Naive thymus-derived CD8-positive, alpha-beta T cell (primary cell): Measurements from ENCODE around the gene ARFIP1. TPM values are rescaled to one million over a fixed set of nuclear protein-coding genes. Genes with fewer than 3 reads are reported as not detected.

ENCODE experiments used
- ATAC-seq, 2 donors: fragments of 150-1000 bp; cut with Tn5 transposase in 1 of 2; sonication (Bioruptor Pico), chemical (Tn5 transposase) in 1 of 2; 1 replicate in 1 of 2; 2 replicates in 1 of 2; pipeline ENCODE4 v1.10.0; 2021; ENCODE audit warnings: mild to moderate bottlenecking in 2 of 2, moderate library complexity in 2 of 2
- POLR2A ChIA-PET: fragments of 350-600 bp; sonication (Branson Sonifier 250); formaldehyde crosslinking; loops from one replicate; lab custom pipeline; 2021; ENCODE audit warnings: antibody characterized with exemption; lab: Charles Lee
- DNase-seq, 10 donors: peaks; one replicate each; pipeline versions ENCODE4 v3.0.0 to v3.0.0-alpha.2; 2020 to 2022
- H3K27ac Mint-ChIP-seq, 10 donors: one replicate each; pipeline ENCODE4 v1.8.0; 2020 to 2022; ENCODE audit warnings: mild to moderate bottlenecking in 10 of 10, mixed read lengths in 10 of 10, moderate library complexity in 4 of 10, inconsistent platforms in 1 of 10
- H3K27me3 Mint-ChIP-seq, 5 donors: one replicate each; pipeline ENCODE4 v1.8.0; 2021 to 2022; ENCODE audit warnings: mixed read lengths in 5 of 5
- H3K36me3 Mint-ChIP-seq, 3 donors: one replicate each; pipeline ENCODE4 v1.8.0; 2020 to 2022; ENCODE audit warnings: mixed read lengths in 3 of 3, mild to moderate bottlenecking in 2 of 3, inconsistent platforms in 1 of 3
- H3K4me1 Mint-ChIP-seq, 4 donors: one replicate each; pipeline ENCODE4 v1.8.0; 2021 to 2022; ENCODE audit warnings: mixed read lengths in 4 of 4
- H3K4me3 Mint-ChIP-seq, 10 donors: one replicate each; pipeline ENCODE4 v1.8.0; 2020 to 2022; ENCODE audit warnings: mild to moderate bottlenecking in 10 of 10, mixed read lengths in 10 of 10, moderate library complexity in 6 of 10, inconsistent platforms in 1 of 10
- H3K9me3 Mint-ChIP-seq, 9 donors: one replicate each; pipeline ENCODE4 v1.8.0; 2020 to 2022; ENCODE audit warnings: mixed read lengths in 9 of 9, mild to moderate bottlenecking in 3 of 9, inconsistent platforms in 1 of 9, moderate library complexity in 1 of 9
- polyA plus RNA-seq, 3 donors: library from polyadenylated mRNA; unstranded; fragments of 300-500 nt; fragmentation: Illumina TruSeq; gene quantifications; one replicate each; pipeline ENCODE4 v1.2.3, GENCODE V29; 2021
- total RNA-seq, 8 experiments: library from RNA in 2 of 8; stranded (reverse) in 2 of 8; gene quantifications; one replicate each; pipeline ENCODE4 v1.2.3 and lab custom pipeline; 2021 to 2026

Gene ARFIP1
- total and polyA plus RNA-seq, 5 experiments from 2014 or later = 11.3 to 21.3 (median 14.5) TPM

- DNase-seq = no peak
- no peak overlapping the region for H3K27ac Mint-ChIP-seq
- H3K27me3 Mint-ChIP-seq = no peaks in the 10 kb centered on the region
- POLR2A ChIA-PET = no interaction called here
- no peak for ATAC-seq
- H3K36me3 Mint-ChIP-seq = no peaks in the 10 kb centered on the region
- no peaks in the 10 kb centered on the region for H3K9me3 Mint-ChIP-seq
- H3K4me3 Mint-ChIP-seq = no peak overlapping the region
- H3K4me1 Mint-ChIP-seq = peaks cover 0 to 18% (median 1%) of the 10 kb centered on the region in 4 donors
Observed at GRCh38 chr4:152961014-152961772, 181.4 kb downstream of the ARFIP1 start.

- no peaks in the 10 kb centered on the region for H3K36me3 Mint-ChIP-seq
- POLR2A ChIA-PET = no interaction called here
- no peaks in the 10 kb centered on the region for H3K27me3 Mint-ChIP-seq
- no peak overlapping the region for H3K27ac Mint-ChIP-seq
- peaks cover 0 to 17% (median 1%) of the 10 kb centered on the region in 4 donors for H3K4me1 Mint-ChIP-seq
- H3K4me3 Mint-ChIP-seq = no peak overlapping the region
- DNase-seq = no peak
- no peaks in the 10 kb centered on the region for H3K9me3 Mint-ChIP-seq
- ATAC-seq = no peak
Observed at GRCh38 chr4:152961773-152962115, 182.0 kb downstream of the ARFIP1 start.

Other genes with a start within 250 kb of the ARFIP1 start
- 100 to 1,000 TPM; 110 to 126 TPM for gene FBXW7, start 243.9 kb upstream of the ARFIP1 start, total RNA-seq
- 10 to 100 TPM; 30.0 to 41.4 (median 31.5) TPM for gene FBXW7, start 243.9 kb upstream of the ARFIP1 start, polyA plus RNA-seq
- gene TMEM154, start 100.0 kb upstream of the ARFIP1 start, total RNA-seq = 10 to 100 TPM; 33.4 to 37.9 TPM
- gene TMEM154, start 100.0 kb upstream of the ARFIP1 start, polyA plus RNA-seq = 10 to 100 TPM; 24.7 to 30.8 (median 28.4) TPM
- under 1 TPM; 0.36 to 0.47 TPM for gene TIGD4, start 224 bp upstream of the ARFIP1 start, total RNA-seq
- gene TIGD4, start 224 bp upstream of the ARFIP1 start, polyA plus RNA-seq = under 1 TPM in 1 of 3 donors, not detected in 2; 0.12 TPM
- under 1 TPM; 0.27 to 0.39 TPM for gene FHDC1, start 156.4 kb downstream of the ARFIP1 start, total RNA-seq
- gene FHDC1, start 156.4 kb downstream of the ARFIP1 start, polyA plus RNA-seq = under 1 TPM in 1 of 3 donors, not detected in 2; 0.09 TPM